HG02623 (cell line): ENCODE measurements around the gene MAP3K1.

ENCODE experiments used
- ATAC-seq: cut with Tn5 transposase; IDR thresholded peaks from one replicate; pipeline ENCODE4 v1.9.1; 2021; ENCODE audit warnings: moderate library complexity; ENCODE audit not compliant: unreplicated experiment

Gene MAP3K1

DNA sequence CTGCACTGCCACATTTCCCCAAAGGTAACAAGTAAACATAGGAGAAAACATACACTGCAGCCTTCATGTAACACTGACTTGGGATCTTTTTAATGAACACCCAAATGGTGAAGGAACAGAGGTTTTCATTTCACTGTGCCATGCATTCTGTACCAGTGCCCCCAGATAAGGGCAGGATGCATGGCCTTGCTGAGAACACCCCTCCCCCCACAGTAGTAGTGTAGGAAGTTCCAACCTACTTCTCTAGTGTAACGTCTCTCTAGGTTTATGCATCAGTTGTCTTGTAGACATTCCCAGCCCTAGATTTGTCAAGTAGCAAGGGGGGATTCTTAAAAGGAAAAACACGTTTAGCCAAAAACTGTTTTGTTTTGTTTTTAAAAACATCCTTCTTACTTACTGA is 29.9 kb downstream of the MAP3K1 start:
- ATAC-seq, result no peak

DNA sequence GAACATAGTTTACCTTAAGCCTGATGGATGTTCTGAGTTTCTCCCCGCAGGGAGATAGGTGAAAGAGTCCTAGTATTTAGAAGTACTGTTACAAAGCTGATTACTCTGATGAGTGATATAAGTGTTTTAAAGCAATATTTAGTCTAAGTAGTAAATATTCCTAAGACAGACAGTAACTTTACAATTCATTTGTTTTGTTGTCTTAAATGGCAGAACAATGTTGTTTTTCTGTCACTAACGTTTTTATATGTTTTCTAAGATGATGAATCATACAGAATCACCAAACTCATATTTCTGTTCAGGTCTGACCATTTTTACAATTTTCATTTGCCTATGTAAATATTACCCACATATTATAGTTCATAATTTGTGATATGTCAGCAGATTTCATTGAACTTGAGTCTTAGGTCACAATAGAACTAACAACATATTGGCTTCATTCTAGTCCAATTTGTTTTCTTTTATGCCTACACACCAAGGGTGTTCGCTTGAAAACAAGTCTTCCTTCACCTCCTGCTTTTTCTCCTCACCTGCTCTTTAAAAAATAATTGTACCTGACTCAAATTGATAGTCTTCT is 30.6 kb downstream of the MAP3K1 start:
- no peak for ATAC-seq

DNA sequence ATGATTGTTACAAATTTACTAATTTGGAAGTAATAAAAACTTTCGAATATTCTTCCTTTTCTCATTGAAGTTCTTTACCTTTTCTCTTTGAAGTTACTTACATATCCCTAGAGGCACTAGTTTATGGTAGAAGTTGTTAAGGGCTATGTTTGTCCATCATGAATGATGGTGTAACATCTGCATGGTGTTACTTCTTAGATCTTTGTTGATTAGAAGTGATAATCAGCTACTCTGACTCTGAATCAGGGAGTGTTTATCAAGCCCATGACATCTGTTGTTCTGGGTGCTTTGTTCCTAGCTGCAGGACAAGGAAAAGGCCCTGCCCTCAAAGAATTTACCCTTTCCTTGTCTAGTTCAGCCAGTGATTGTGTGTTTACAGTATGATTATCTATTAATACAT is 32.9 kb downstream of the MAP3K1 start:
- no peak for ATAC-seq

GRCh38 chr5:56849671-56850070 is 34.3 kb downstream of the MAP3K1 start:
- no peak for ATAC-seq

- no peak for ATAC-seq
These were observed 35.1 kb downstream of the MAP3K1 start for GRCh38 chr5:56850423-56850822.

DNA sequence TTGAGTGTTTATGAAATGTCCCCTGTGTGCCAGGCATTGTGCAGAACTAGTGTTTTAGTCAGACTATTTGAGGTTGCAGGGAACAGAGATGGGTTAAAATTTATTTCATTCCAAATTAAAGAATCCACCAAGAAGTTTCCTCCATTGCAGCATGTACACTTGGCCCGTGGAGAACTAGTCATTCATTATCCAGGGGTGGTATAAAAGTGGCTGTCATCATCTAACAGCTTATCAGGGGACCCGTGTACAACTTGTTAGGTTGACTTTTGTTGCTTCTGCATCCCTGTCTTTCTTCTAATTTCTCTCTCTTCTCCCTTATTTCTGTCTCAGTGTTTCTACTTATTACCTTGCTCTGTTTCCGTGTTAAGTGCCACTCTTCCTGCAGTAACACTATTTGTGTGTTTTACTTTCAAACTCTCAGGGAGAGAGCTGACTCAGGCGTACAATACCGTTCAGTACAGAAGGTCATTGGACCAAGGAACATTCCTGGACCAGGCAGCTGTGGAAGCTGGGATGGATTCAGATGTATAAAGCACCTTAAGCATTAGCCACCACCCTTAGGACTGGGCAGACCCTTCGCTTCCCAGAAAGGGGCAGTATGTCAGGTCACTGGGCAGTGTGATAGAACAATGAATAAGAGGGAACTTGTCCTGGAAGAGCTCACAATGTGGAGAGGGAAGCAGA is 36.1 kb downstream of the MAP3K1 start:
- no peak for ATAC-seq

DNA sequence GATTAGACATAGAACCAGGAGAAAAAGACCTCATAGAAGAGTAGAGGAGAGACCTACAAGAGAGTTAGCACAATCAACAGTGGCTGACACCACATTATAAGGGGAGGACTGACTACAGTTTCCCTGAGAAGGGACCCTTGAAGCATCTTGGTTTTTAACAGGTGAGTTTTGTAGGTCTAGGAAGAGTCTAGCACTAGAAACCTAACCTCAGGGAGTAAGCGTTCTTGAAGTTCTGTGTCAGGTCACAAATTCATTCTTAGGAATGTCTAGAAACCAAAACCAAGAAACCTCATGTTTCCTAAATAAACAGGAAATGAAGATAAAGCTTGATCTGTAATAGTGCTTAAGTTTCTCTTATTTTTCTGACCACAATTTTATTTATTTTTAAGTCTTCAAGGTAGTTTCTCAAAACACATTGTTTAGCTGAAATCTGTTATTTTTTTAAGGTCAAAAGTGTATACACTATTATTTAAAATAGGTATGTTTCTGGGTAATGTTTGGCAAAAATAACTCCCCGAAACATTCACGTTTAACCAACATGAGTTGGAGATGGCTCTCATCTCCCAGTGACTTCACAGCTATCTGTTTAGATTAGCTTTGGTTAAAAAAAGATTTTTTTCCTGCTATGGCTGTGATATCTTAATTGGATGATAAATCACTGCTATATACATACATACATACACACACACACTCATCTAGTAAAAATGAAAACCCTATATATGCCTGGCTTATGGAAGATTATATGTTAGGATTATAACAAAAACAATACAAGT is 37.1 kb downstream of the MAP3K1 start:
- ATAC-seq, result no peak

GRCh38 chr5:56853698-56854097 is 38.3 kb downstream of the MAP3K1 start:
- no peak for ATAC-seq

DNA sequence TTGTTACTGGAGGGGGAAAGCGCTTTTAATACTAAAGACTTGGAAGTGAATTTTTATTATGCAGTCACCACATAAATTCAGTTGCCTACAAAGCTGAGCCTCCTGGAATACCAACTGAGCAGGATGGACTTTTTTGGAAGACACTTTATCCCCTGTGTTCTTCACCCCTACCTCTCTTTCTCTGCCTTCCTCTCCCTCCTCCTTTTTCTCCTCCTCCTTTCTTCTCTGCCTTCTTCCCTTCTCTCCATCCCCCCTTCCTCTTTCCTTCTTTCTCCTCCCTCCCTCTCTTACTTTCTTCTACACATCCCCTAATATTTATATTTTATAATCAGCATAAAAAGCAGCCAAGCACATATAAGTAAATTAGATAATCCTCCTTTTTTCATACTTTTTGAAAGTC is 39.6 kb downstream of the MAP3K1 start:
- ATAC-seq, result no peak

DNA sequence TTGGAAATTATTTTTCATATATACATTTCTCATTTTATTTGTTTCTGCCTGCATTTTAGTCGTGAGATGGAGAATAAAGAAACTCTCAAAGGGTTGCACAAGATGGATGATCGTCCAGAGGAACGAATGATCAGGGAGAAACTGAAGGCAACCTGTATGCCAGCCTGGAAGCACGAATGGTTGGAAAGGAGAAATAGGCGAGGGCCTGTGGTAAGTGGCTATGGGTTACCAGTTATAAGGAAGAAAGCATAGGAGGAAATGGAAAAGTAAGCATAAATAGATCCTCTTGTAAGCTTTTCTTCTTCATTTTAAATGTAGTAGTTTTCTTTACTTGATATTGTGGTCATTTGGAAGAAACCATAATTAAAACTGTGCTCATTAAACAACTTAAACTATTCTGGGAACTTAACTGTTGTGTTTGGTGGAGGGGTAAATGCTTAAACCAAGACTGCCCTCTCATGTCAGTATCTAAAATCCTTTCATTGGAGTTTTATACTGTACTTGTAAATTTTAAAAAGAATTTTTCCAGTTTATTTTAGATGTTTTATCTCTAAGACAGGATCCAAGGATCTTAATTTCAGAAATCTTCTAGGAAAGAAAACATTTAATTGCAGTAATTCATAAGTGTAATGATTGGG is 41.3 kb downstream of the MAP3K1 start:
- ATAC-seq, result no peak

DNA sequence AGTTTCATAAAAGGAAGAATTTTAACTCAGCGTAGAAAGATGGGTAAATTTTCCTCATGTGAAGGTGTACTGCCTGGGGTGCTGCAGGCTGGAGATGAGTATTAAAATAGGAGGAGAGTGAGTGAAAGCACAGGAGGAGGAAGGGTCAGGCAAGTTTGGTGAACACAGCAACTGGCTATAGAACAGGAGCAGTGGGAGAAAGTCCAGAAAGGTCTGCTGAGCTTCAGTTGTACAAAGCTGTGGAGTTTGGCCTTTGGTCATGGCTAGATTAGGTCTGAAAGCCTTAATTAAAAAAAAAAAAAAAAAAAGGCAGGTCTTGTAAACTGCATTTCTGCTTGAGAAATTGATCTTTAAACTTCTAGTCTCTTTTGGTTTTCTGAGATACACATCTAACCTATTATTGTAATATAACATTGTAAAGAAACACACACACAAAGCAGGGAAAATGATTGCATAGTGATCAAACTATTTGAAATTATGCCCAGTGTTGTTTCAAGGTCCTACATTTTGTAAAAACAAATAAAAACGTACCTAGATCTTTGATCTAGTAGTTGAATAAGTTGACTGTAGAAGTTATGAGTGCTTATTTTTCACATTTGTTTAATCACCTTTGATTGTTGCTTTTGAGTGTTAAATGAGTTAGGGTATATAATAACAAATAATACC is 43.6 kb downstream of the MAP3K1 start:
- ATAC-seq, result no peak

GRCh38 chr5:56861893-56862485 is 46.6 kb downstream of the MAP3K1 start:
- no peak for ATAC-seq

- ATAC-seq, result no peak
These were observed 47.6 kb downstream of the MAP3K1 start for GRCh38 chr5:56862909-56863308.

GRCh38 chr5:56871777-56872176 is 56.4 kb downstream of the MAP3K1 start:
- no peak for ATAC-seq

GRCh38 chr5:56873056-56873455 is 57.7 kb downstream of the MAP3K1 start:
- no peak for ATAC-seq

DNA sequence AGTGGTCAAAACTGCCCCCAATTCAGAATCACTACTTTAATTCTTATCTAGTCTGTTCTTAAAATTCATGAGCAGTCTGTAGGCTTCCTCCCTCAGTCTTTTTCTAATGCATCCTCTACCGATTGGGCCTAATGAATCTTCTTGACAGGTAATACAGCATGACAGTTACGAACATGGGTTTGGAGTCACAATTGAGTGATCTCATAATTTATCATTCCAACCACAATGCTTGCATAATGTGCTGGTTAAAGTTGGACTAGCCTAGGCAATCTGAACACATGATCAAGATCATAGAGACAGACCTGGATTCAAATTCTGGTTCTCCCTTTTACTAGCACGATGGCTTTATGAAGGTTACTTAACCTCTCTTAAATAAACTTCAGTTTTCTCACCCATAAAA is 61.0 kb downstream of the MAP3K1 start:
- no peak for ATAC-seq

- no peak for ATAC-seq
These were observed 66.2 kb downstream of the MAP3K1 start for GRCh38 chr5:56881571-56881970.

DNA sequence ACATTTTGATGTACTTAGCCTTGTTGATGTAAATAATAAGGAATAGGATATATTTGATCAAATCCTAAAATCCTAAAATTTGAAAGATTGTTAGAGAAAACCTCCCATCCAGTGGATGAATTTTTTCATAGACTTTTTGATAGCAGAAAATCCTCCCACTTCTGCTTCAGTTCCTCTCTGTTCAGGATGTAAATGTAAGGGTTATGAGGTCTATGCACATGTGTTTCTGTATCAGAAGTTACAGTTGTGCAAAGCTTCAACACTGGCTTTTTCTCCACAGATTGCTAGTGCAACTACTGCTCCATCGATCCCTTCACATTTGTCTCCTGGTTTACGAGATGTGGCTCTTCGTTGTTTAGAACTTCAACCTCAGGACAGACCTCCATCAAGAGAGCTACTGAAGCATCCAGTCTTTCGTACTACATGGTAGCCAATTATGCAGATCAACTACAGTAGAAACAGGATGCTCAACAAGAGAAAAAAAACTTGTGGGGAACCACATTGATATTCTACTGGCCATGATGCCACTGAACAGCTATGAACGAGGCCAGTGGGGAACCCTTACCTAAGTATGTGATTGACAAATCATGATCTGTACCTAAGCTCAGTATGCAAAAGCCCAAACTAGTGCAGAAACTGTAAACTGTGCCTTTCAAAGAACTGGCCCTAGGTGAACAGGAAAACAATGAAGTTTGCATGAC is 78.1 kb downstream of the MAP3K1 start:
- ATAC-seq, result no peak

DNA sequence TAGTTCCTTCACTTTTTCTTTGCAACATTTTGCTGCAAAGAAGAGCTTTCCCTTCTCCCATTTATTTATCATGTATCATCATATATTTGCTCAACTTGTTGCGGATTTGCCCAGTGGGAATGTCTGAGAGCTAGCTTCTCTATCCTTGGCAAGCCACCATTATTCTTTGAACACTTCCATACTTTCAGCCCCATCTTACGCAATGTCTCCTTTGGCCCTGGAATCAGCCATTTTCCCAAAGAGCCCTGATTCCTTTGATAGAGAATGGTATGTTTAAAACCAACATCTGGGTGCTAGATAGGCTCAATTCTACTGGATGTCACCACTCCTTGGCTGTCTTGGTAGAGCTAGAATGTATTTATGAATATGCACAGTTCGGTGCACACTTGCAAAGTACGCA is 81.4 kb downstream of the MAP3K1 start:
- ATAC-seq, result no peak

DNA sequence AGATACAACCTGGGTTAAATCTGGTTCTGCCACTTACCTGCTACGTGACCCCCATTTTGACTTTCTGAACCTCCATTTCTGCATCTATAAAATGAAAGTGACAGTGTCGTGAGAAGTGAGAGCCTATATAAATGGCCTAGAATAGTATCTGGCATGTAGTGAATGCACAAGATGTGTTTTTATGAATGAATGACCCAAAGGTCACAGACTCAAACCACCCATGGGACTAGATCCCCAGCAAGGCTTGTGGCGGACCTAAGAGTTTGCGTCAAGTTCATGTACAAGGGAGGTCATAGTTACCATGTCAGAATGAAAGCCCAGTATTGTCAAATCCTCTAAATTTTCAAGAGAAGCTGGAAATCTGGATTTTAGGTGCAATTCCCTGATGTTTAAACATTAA is 82.9 kb downstream of the MAP3K1 start:
- ATAC-seq, result no peak
